Progenitor cell of endocrine pancreas (in vitro differentiated cells): ENCODE data around the gene ENTPD6. TPM values are rescaled to one million over a fixed set of nuclear protein-coding genes. Genes with fewer than 3 reads are reported as not detected.
A peak's percentile ranks its signal among the peaks of the same experiment; 100 is the strongest.

ENCODE experiments used
- DNase-seq: peaks from one replicate; pipeline ENCODE4 v3.0.0; 2021; ENCODE audit warnings: low spot score; ENCODE audit not compliant: unreplicated experiment
- H3K27ac Mint-ChIP-seq: 2 replicates; pipeline ENCODE4 v1.8.0; 2021; ENCODE audit warnings: mild to moderate bottlenecking, moderate library complexity, mixed read lengths
- H3K27me3 Mint-ChIP-seq: 2 replicates; pipeline ENCODE4 v1.8.0; 2021; ENCODE audit warnings: mixed read lengths
- H3K36me3 Mint-ChIP-seq: 2 replicates; pipeline ENCODE4 v1.8.0; 2022; ENCODE audit warnings: mixed read lengths; ENCODE audit not compliant: insufficient read depth
- H3K4me1 Mint-ChIP-seq: 2 replicates; pipeline ENCODE4 v1.8.0; 2021; ENCODE audit warnings: low read depth, mixed read lengths
- H3K4me3 Mint-ChIP-seq: 2 replicates; pipeline ENCODE4 v1.8.0; 2021; ENCODE audit warnings: low read depth, mild to moderate bottlenecking, moderate library complexity, mixed read lengths
- H3K9me3 Mint-ChIP-seq: 2 replicates; pipeline ENCODE4 v1.8.0; 2021; ENCODE audit warnings: low read depth, mixed read lengths
- total RNA-seq: library from RNA; stranded (reverse); gene quantifications from 2 replicates; pipeline ENCODE4 v1.2.1, GENCODE V29; 2021
- TF ChIP-seq, protein P1 (sequence below): fragments of 200-600 bp; sonication (generic); IDR thresholded peaks from one replicate; pipeline ENCODE4 v1.5.0; 2021; ENCODE audit warnings: antibody characterized with exemption, mild to moderate bottlenecking; ENCODE audit not compliant: unreplicated experiment

The ENTPD6 gene
- total RNA-seq, 1 donor from 2014 or later = 85.1 TPM

DNA sequence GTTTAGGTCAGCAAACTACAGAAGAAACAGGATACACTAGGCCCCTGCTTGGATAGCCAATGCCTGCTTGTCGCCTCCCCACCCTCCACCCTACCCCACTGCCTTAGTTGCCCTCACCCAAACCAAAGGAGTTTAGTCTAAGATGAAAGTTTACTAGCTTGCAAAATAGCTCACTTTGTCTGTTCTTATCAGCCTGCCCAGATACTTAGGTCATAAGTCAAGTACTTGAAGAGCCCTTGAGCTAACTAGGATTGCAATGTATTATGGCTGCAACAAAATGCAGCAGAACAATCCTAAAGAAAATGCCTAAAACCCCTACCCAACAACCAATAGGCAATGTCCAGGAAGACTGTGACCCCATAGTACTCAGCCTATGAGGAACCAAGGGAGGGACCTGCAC lies 7.3 kb upstream of the ENTPD6 start:
- TF ChIP-seq, protein P1, sequence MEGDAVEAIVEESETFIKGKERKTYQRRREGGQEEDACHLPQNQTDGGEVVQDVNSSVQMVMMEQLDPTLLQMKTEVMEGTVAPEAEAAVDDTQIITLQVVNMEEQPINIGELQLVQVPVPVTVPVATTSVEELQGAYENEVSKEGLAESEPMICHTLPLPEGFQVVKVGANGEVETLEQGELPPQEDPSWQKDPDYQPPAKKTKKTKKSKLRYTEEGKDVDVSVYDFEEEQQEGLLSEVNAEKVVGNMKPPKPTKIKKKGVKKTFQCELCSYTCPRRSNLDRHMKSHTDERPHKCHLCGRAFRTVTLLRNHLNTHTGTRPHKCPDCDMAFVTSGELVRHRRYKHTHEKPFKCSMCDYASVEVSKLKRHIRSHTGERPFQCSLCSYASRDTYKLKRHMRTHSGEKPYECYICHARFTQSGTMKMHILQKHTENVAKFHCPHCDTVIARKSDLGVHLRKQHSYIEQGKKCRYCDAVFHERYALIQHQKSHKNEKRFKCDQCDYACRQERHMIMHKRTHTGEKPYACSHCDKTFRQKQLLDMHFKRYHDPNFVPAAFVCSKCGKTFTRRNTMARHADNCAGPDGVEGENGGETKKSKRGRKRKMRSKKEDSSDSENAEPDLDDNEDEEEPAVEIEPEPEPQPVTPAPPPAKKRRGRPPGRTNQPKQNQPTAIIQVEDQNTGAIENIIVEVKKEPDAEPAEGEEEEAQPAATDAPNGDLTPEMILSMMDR = no peak
- H3K27ac Mint-ChIP-seq = no peak overlapping the region
- peaks cover 2% of the 10 kb centered on the region for H3K36me3 Mint-ChIP-seq
- H3K9me3 Mint-ChIP-seq = peaks cover 12% of the 10 kb centered on the region
- H3K4me1 Mint-ChIP-seq = no peaks in the 10 kb centered on the region
- DNase-seq = no peak
- peaks cover 18% of the 10 kb centered on the region for H3K27me3 Mint-ChIP-seq
- H3K4me3 Mint-ChIP-seq = no peak overlapping the region

- no peaks in the 10 kb centered on the region for H3K9me3 Mint-ChIP-seq
- no peak overlapping the region for H3K4me3 Mint-ChIP-seq
- H3K27me3 Mint-ChIP-seq = peaks cover 18% of the 10 kb centered on the region
- DNase-seq = no peak
- H3K36me3 Mint-ChIP-seq = no peaks in the 10 kb centered on the region
- no peak overlapping the region for H3K27ac Mint-ChIP-seq
- H3K4me1 Mint-ChIP-seq = no peaks in the 10 kb centered on the region
- TF ChIP-seq, protein P1 = no peak
Observed at GRCh38 chr20:25191051-25191450, 4.5 kb upstream of the ENTPD6 start.

- Mint-ChIP-seq H3K9me3 (no peaks in the 10 kb centered on the region), H3K4me3 (no peak overlapping the region), H3K4me1 (peaks cover 4% of the 10 kb centered on the region), H3K27ac (no peak overlapping the region), H3K27me3 (peaks cover 18% of the 10 kb centered on the region), H3K36me3 (no peaks in the 10 kb centered on the region)
- TF ChIP-seq, protein P1 = no peak
- no peak for DNase-seq
Observed at GRCh38 chr20:25191689-25192088, 3.8 kb upstream of the ENTPD6 start.

DNA sequence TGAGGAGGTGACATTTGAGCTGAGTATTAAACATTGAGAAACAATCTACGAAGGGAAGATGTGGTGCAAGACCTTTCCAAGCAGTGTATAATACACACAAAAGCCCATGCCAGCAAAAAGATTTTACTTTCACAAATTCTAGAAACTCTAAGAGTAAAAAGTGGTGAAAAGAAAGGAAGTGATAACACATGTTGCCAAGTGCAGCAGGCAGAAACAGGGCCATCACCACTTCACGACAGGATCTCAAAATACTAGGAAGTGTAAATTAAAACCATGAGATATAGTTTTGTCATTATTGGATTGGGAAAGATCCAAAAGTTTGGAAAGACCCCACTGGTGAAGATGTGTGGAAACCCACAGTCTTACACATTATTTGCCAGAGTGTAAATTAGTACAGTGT lies 1.7 kb upstream of the ENTPD6 start:
- no peaks in the 10 kb centered on the region for H3K36me3 Mint-ChIP-seq
- peaks cover 14% of the 10 kb centered on the region for H3K4me1 Mint-ChIP-seq
- peaks cover 18% of the 10 kb centered on the region for H3K27me3 Mint-ChIP-seq
- H3K4me3 Mint-ChIP-seq = peak overlapping the region; percentile 19
- no peak for DNase-seq
- TF ChIP-seq, protein P1 = no peak
- no peak overlapping the region for H3K27ac Mint-ChIP-seq
- no peaks in the 10 kb centered on the region for H3K9me3 Mint-ChIP-seq

DNA sequence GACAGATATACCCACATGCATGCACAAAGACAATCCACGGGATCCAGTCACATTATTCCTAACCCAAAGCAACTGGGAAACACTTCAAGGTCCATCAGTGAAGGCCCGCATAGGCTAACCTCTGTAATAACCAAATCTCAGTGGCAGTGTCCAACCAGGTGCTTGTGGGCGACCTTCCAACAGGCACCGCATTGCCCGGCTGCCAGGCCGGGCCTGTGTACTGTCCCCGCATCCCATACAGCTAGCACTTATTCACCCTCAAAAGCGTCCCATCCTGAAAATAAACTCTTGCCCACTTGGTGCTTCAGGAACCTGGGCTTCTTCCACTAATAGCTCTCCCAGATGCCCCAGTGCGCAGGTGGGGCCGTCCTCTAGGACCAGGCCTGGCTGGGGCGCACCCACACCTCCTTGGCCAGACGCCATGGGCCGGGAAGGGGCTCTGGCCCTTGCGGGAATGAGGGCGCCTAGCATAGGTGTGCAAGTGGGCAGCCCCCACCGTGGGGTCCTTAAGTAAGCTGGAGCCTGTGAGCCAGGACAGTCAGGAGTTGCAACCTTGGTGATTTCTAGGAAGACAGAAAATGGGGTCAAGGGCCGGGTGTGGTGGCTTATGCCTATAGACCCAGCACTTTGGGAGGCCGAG lies 1.1 kb upstream of the ENTPD6 start:
- H3K27me3 Mint-ChIP-seq = peaks cover 14% of the 10 kb centered on the region
- TF ChIP-seq, protein P1 = no peak
- H3K27ac Mint-ChIP-seq = peak overlapping the region; percentile 69
- DNase-seq = no peak
- H3K9me3 Mint-ChIP-seq = no peaks in the 10 kb centered on the region
- H3K36me3 Mint-ChIP-seq = no peaks in the 10 kb centered on the region
- peak overlapping the region; percentile 97 for H3K4me3 Mint-ChIP-seq
- peaks cover 14% of the 10 kb centered on the region for H3K4me1 Mint-ChIP-seq
